GM12873 (cell line): ENCODE measurements around the gene ARID5B.

Source experiments
- CTCF ChIP-seq: IDR thresholded peaks from 2 replicates; pipeline ENCODE4 v1.5.1; 2012; ENCODE audit warnings: low read depth, mild to moderate bottlenecking, moderate library complexity, low read length, control low read depth; ENCODE audit not compliant: insufficient read depth; ENCODE audit errors: missing control alignments

Gene ARID5B

GRCh38 chr10:61933859-61934555 is 32.5 kb downstream of the ARID5B start:
- no peak for TF ChIP-seq CTCF

- no peak for TF ChIP-seq CTCF
These were observed 33.6 kb downstream of the ARID5B start for GRCh38 chr10:61935077-61935476.

GRCh38 chr10:61936770-61937169 is 35.3 kb downstream of the ARID5B start:
- no peak for TF ChIP-seq CTCF

- no peak for TF ChIP-seq CTCF
These were observed 36.3 kb downstream of the ARID5B start for GRCh38 chr10:61937631-61938351.

- no peak for TF ChIP-seq CTCF
These were observed 38.4 kb downstream of the ARID5B start for GRCh38 chr10:61939902-61940301.

GRCh38 chr10:61941202-61941681 is 39.7 kb downstream of the ARID5B start:
- no peak for TF ChIP-seq CTCF

- TF ChIP-seq CTCF, result no peak
These were observed 41.3 kb downstream of the ARID5B start for GRCh38 chr10:61942604-61943461.
